GM06990 (cell line): Measurements from ENCODE around the gene GUCD1.
"Not testable (repeated sequence)": the region's sequence is repeated elsewhere in the genome, so short reads cannot be mapped to it uniquely, and the experiment has no call there.

Experiments
- DNase-seq: peaks from one replicate; pipeline ENCODE4 v3.0.0-alpha.2; 2011; ENCODE audit not compliant: insufficient read length; ENCODE audit errors: extremely low read depth
- H3K27me3 ChIP-seq: replicated peaks from 2 replicates; pipeline ENCODE4 v1.6.0; 2011; ENCODE audit warnings: low read length; ENCODE audit not compliant: control insufficient read depth, insufficient read depth
- H3K36me3 ChIP-seq: 2 replicates; pipeline ENCODE4 v1.5.1; 2011; ENCODE audit warnings: low read length; ENCODE audit not compliant: control insufficient read depth, insufficient read depth
- H3K4me3 ChIP-seq: replicated peaks from 2 replicates; pipeline ENCODE4 v1.5.1; 2011; ENCODE audit warnings: low read depth, mild to moderate bottlenecking, control low read depth, low read length
- TF ChIP-seq, protein P1 (sequence below): IDR thresholded peaks from 2 replicates; pipeline ENCODE4 v1.5.1; 2011; ENCODE audit warnings: low read length, control low read depth, mild to moderate bottlenecking, inconsistent platforms; ENCODE audit not compliant: insufficient read depth, poor library complexity, severe bottlenecking

The GUCD1 gene

DNA sequence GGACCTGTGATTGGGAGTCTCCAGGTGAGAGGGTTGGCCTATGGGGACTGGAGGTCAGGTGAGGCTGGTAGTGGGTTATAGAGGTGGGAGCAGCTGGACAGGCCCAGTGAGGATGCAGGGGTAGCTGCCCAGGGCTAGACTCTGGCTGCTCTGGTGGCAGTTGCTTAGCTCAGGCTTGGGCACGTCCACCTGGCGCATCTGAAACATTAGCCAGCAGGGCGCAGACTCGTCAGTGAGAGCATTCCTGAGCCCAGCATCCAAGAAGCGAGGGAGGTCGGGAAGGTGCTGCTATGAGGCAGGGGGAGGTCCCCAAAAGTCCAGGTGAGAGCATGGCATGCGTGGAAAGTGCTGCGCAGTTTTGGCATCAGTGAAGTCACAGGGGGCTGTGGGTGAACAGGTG lies 44.6 kb upstream of the GUCD1 start:
- TF ChIP-seq, protein P1, sequence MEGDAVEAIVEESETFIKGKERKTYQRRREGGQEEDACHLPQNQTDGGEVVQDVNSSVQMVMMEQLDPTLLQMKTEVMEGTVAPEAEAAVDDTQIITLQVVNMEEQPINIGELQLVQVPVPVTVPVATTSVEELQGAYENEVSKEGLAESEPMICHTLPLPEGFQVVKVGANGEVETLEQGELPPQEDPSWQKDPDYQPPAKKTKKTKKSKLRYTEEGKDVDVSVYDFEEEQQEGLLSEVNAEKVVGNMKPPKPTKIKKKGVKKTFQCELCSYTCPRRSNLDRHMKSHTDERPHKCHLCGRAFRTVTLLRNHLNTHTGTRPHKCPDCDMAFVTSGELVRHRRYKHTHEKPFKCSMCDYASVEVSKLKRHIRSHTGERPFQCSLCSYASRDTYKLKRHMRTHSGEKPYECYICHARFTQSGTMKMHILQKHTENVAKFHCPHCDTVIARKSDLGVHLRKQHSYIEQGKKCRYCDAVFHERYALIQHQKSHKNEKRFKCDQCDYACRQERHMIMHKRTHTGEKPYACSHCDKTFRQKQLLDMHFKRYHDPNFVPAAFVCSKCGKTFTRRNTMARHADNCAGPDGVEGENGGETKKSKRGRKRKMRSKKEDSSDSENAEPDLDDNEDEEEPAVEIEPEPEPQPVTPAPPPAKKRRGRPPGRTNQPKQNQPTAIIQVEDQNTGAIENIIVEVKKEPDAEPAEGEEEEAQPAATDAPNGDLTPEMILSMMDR, result no peak
- no peaks in the 10 kb centered on the region for H3K27me3 ChIP-seq
- no peak for DNase-seq
- H3K4me3 ChIP-seq, result no peak overlapping the region
- H3K36me3 ChIP-seq, result no peaks in the 10 kb centered on the region

DNA sequence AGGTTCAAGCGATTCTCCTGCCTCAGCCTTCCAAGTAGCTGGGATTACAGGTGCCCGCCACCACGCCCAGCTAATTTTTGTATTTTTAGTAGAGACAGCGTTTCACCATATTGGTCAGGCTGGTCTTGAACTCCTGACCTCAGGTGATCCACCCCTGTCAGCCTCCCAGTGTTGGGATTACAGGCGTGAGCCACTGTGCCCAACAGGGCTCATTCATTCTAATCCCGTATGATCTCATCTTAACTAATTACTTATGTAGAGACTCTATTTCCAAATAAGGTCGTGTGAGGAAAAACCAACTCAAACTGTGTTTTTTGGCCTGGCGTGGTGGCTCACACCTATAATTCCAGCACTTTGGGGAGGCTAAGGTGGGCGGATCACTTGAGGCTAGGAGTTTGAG lies 42.1 kb upstream of the GUCD1 start:
- not testable (repeated sequence) for H3K36me3 ChIP-seq, DNase-seq, H3K4me3 ChIP-seq, H3K27me3 ChIP-seq

DNA sequence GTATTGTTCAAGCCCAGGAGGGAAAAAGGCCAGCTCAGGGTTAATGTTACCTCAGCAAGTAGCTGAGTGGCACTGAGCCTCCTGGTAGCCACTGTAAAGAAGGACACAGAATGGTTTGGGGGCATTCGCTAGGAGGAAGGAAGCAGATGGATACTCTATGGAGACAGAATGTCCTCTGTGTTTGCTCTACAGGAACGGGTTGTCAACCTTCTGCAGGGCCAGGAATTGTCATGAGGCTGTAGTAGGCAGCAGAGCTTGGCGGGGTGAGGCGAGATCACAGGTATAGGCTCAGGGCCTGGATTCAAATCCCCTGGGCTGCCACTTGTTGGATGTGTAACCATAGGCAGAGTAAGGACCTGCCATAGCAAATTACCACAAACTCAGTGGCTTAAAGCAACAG lies 40.9 kb upstream of the GUCD1 start:
- no peaks in the 10 kb centered on the region for H3K27me3 ChIP-seq
- H3K4me3 ChIP-seq, result no peak overlapping the region
- TF ChIP-seq, protein P1, result no peak
- H3K36me3 ChIP-seq, result no peaks in the 10 kb centered on the region
- no peak for DNase-seq

DNA sequence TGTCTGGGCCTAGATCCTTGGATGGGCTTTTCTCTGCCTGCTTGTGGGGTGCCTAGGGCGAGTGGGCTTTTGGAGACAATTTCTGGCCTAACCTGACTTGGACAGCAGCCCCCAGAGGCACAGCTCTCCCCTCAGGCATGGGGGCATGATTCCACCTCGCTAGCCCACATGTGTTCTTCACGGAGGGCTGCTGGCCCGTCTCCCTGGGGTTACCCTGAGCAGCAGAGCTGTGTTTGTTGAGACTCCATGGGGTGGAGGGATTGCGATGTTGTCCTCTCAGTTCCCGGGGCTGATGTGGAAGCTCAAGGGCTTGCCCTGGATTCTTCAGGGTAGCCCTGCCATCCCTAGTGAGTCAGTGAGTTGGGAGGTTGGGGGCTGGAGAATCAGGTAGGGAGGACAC lies 40.3 kb upstream of the GUCD1 start:
- no peak for DNase-seq
- Histone ChIP-seq H3K36me3 (no peaks in the 10 kb centered on the region), H3K27me3 (no peaks in the 10 kb centered on the region), H3K4me3 (no peak overlapping the region)
- TF ChIP-seq, protein P1, result no peak

DNA sequence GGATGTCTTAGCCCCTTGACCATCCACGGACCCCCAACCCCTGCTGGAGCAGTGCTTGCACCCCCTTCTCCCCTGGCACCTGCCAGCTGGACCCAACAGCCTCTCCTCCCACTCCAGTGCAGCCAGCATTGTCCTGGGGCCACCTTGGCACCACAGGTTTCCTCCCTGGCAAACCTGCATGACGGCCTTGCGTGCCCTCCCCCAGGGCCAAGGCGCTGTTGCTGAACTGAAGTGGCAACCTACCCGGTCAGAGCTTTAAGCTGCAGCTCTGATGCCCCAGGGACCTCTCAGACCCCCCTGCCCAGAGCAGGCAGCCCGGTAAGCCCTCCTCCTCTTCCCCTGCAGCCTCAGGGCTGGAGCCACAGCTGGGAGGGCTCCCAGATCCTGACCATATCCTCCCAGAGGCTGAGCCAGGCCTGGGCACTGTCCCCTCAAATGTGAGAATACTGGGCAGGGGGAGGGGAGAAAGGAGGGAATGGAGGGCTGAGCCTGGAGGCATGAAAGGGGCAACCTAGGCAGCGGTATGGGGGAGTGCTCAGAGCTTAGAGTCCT lies 39.7 kb upstream of the GUCD1 start:
- DNase-seq, result no peak
- TF ChIP-seq, protein P1, result no peak
- Histone ChIP-seq H3K4me3 (no peak overlapping the region), H3K36me3 (no peaks in the 10 kb centered on the region), H3K27me3 (no peaks in the 10 kb centered on the region)

DNA sequence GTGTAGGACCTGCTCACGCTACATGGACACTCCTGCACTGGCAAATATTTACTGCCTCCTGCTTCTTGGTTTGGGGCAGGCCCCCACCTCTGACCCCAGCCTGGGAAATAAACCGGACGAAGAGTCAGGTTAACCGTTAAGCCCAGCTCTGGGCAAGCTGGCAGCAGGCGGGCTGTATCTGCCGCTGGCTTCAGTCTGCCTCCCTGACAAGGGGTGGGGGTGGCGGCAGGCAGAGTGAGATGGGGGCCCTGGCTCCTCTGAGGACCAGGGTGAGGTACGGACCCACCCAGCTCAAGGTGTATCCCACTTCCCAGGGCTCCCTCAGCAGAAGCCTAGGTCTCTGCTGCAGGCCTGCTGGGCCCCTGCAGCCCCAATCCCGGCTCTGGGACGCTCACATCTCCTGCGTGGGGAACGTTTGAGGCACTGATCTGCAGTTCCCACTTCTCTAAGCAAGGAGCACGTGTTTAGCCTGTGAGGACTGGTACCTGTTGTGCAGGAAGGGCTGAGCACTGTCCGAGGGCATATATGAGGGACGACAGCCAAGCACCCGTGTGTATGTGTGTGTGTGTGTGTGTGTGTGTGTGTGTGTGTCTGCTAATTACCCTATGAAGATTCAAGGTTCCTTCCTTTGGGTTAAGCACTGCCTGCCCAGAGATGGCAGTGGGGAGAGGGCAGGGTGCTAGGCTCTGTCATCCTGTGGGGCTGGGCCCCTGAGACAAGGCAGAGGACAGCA lies 39.1 kb upstream of the GUCD1 start:
- no peaks in the 10 kb centered on the region for H3K27me3 ChIP-seq
- no peaks in the 10 kb centered on the region for H3K36me3 ChIP-seq
- H3K4me3 ChIP-seq, result no peak overlapping the region
- DNase-seq, result no peak
- TF ChIP-seq, protein P1, result no peak

DNA sequence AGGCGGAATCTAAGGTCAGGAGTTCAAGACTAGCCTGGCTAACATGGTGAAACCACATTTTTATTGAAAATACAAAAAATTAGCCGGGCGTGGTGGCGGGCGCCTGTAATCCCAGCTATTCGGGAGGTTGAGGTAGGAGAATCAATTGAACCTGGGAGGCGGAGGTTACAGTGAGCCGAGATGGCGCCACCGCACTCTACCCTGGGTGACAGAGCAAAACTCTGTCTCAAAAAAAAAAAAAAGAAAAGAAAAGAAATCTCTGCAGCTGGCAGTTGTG lies 38.6 kb upstream of the GUCD1 start:
- DNase-seq, H3K27me3 ChIP-seq, H3K36me3 ChIP-seq: not testable (repeated sequence)
- peak overlapping the region; percentile 57; the same call in 1 of the 2 replicates for H3K4me3 ChIP-seq
